Measurements from ENCODE around the gene SBNO2. TPM values are rescaled to one million over a fixed set of nuclear protein-coding genes. Genes with fewer than 3 reads are reported as not detected.

SBNO2 gene
- total RNA-seq, 4 donors from 2014 or later: 26.4 to 71.0 (median 57.8) TPM

GRCh38 chr19:1170938-1171754, 2.9 kb downstream of the SBNO2 start:
- Histone ChIP-seq H3K4me1 (peaks cover 0 to 50% (median 19%) of the 10 kb centered on the region in 4 donors), H3K27me3 (no peaks in the 10 kb centered on the region), H3K9me3 (no peaks in the 10 kb centered on the region), H3K4me3 (peak overlapping the region in 1 of 4 donors; percentile 87), H3K27ac (peak overlapping the region in 3 of 4 donors; percentile 13 to 99 (median 92)), H3K36me3 (peaks cover 0 to 11% (median 0%) of the 10 kb centered on the region in 3 donors)
- TF ChIP-seq POLR2A (IDR thresholded peaks at IDR 0.05) (no peak), CTCF (IDR thresholded peaks at IDR 0.05) (no peak)
- DNase-seq: peak in 1 of 3 donors; percentile 48

DNA sequence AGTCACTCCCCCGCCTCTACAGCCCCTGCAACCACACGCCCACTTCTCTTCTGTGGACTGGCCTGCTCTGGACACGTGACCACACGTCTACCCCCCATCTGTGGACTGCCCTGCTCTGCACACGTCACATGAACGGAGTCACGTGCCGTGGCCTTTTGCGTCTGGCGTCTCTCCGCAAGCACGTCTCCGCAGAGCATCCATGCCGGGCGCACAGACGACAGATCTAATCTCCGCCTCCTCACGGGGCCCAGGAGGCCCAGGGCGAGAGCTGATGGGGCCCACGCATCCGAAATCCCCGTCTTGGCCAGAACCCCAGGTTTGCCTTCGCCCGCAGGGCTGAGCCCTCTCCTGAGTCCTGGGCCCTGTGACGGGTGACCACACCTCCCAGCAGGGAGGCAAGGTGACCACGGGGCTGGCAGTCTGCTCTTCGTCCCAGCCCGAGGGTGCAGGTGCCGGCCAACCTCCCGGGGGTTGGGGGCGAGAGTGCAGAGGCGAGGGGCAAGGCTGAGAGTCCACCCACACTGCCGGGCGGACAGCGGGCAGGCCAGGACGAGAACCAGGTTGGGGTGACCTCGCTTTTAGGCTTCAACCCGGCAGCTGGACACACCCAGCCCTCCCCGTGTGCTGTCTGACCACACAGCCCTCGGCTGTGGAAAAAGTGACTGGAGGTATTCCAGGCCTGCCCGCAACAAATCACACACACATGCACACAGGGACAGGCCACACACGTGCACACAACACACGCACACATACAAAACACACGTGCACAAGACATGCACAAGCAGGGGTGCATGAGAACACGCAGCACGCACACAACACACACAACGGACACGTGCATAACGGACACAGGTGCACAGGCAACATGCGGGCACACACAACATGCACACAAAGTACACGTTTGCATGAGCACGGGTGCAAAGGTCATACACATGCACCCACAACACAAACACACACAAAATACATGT, 3.9 kb downstream of the SBNO2 start:
- H3K4me3 ChIP-seq: peak overlapping the region in 1 of 4 donors; percentile 38

DNA sequence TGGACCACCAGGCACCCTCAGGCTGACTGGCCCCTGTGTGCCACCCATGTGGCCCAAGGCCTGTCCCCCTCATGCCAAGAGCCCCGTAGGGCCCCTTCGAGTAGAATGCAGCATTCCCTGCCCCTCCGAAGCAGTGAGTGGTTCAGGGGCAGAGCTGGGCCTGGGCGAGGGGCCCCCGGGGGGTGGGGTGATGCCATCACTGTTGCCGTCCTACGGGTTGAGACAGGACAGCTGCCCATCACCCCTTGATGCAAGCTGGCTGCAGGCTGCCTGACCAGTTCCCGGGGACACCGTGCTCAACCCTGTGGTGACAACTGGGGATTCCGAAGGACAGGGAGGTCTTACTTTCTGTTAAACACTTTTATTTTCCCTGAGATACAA, 4.7 kb downstream of the SBNO2 start:
- Histone ChIP-seq H3K36me3 (peaks cover 0 to 11% (median 0%) of the 10 kb centered on the region in 3 donors), H3K27ac (peak overlapping the region; percentile 74 to 87 (median 81)), H3K27me3 (no peaks in the 10 kb centered on the region), H3K9me3 (no peaks in the 10 kb centered on the region), H3K4me3 (peak overlapping the region in 3 of 4 donors; percentile 26 to 42 (median 38)), H3K4me1 (peaks cover 0 to 50% (median 19%) of the 10 kb centered on the region in 4 donors)
- peak in 1 of 3 donors; percentile 48 for DNase-seq
- TF ChIP-seq POLR2A (IDR thresholded peaks at IDR 0.05) (no peak), CTCF (IDR thresholded peaks at IDR 0.05) (no peak)

More for the DNA sequence above, 3.9 kb downstream of the SBNO2 start:
- Histone ChIP-seq H3K4me1 (peaks cover 0 to 50% (median 19%) of the 10 kb centered on the region in 4 donors), H3K27ac (peak overlapping the region; percentile 74 to 87 (median 81)), H3K36me3 (peaks cover 0 to 11% (median 0%) of the 10 kb centered on the region in 3 donors), H3K27me3 (no peaks in the 10 kb centered on the region), H3K9me3 (no peaks in the 10 kb centered on the region)
- no peak for TF ChIP-seq CTCF (IDR thresholded peaks at IDR 0.05)
- TF ChIP-seq POLR2A (IDR thresholded peaks at IDR 0.05): no peak
- peak in 2 of 3 donors; percentile 39 to 48 for DNase-seq

GRCh38 chr19:1168572-1169410, 5.3 kb downstream of the SBNO2 start:
- peak; percentile 47 to 76 (median 50) for DNase-seq
- Histone ChIP-seq H3K27me3 (no peaks in the 10 kb centered on the region), H3K27ac (peak overlapping the region; percentile 74 to 87 (median 81)), H3K4me1 (peaks cover 0 to 54% (median 19%) of the 10 kb centered on the region in 4 donors), H3K4me3 (peak overlapping the region; percentile 20 to 42 (median 32)), H3K36me3 (peaks cover 0 to 11% (median 0%) of the 10 kb centered on the region in 3 donors), H3K9me3 (no peaks in the 10 kb centered on the region)
- no peak for TF ChIP-seq POLR2A (IDR thresholded peaks at IDR 0.05)
- TF ChIP-seq CTCF (IDR thresholded peaks at IDR 0.05): no peak

Measured in Peyer's patch (tissue), 4 donors.